Muscle of arm (tissue), 12 donors: ENCODE measurements around the gene ANTXR1. TPM values are rescaled to one million over a fixed set of nuclear protein-coding genes. Genes with fewer than 3 reads are reported as not detected.

ENCODE experiments used
- DNase-seq: peaks from one replicate; pipeline ENCODE4 v3.0.0-alpha.2; 2013
- polyA plus RNA-seq, 12 donors: library from polyadenylated mRNA; unstranded; fragments of 120-200 nt; gene quantifications; one replicate each; pipeline ENCODE4 v1.2.1, GENCODE V29; 2013; ENCODE audit not compliant: insufficient read length in 12 of 12

The ANTXR1 gene
- polyA plus RNA-seq, 12 donors, result 106 to 545 (median 160) TPM

DNA sequence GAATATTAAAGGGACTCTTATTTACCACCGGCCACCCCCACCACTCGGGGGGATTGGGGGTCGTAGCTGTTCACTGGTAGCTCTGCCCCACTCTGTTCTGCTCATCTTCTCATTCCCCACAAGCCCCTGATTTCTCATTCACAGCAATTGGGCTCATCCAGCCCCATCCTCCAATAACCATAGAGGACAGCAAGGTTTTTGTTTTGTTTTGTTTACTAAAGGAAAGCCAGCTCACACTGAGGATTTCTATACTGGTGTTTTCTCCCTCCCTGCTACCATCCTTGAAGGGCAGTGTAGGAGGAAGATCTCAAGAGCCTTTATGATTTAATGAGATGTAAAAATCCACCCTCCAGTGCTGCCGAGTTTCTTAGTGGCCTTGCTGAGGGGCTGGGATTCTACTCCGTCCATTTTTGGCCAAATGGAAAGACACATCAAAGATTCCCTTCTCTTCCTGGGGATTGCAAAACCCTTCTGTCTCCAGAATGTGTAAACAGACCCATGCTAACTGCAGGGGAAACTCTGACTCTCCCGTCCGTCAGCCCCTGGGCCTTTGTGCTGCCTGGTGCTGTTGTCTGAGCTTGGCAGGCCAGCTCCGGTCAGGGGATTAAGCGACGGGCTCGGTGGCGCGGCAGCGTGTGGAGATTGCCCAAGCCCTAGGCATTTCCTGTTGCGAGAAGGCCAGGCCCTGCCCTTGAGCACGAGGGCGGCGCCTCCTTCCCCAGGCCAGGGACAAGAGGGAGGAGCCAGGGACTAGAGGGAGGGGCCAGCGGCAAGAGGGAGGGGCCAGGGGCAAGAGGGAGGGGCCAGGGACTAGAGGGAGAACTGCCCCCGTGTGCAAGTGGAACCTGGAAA is 165.0 kb downstream of the ANTXR1 start:
- no peak for DNase-seq

DNA sequence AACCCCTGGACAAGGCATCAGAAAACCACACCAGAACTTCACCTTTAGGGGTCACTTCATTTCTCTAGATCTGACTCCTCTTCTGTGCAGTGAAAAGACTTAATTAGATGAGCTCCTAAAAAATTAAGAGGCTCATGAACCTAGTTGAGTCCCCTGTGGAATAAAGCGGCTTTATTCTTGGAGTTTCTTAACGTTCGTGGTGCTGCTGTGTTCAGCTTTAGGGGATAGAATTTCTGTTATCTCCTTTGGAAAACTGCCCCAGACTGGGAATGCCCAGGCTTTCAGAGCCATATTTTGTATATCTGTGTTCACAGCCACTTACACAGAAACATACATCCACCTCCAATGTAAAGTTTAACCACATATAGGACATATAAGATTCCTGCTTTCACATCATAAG is 165.8 kb downstream of the ANTXR1 start:
- DNase-seq, result no peak

DNA sequence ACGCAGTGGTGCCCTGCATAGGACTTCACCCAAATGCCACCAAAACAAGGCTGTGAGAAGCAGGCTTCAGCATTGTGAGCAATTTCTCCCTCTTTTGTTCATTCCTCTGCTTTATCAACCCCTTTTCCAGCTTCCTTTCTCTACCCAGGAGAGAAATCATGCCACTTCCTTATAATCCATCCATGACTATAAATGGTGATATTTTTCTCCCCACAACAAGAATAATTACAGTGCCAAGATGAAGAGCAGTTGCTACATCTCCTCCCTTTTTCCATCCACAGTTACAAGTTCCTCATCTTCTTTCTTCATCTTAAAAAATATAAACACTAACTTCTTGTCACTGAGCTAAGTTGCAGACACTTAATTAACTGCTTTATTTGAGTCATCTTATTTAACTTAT is 167.2 kb downstream of the ANTXR1 start:
- DNase-seq, result no peak

DNA sequence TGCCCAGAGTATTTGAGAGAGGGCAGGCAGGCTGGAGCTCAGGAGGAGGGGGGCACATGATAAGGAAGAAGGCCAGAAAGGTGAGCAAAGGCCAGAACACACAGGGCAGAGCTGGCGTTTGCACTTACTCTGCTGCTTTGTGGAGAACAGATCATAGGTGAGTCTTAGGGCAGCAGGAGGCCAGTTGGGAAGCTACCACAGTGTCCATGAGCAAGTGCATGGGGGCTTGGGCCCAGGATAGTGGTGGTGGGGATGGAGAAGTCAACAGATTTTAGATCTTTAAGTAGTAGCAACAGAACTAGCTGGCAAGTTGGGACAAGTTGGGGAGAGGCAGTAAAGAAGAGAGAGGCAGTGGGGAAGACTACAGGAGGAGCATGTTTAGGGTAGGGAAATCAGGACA is 168.0 kb downstream of the ANTXR1 start:
- no peak for DNase-seq

DNA sequence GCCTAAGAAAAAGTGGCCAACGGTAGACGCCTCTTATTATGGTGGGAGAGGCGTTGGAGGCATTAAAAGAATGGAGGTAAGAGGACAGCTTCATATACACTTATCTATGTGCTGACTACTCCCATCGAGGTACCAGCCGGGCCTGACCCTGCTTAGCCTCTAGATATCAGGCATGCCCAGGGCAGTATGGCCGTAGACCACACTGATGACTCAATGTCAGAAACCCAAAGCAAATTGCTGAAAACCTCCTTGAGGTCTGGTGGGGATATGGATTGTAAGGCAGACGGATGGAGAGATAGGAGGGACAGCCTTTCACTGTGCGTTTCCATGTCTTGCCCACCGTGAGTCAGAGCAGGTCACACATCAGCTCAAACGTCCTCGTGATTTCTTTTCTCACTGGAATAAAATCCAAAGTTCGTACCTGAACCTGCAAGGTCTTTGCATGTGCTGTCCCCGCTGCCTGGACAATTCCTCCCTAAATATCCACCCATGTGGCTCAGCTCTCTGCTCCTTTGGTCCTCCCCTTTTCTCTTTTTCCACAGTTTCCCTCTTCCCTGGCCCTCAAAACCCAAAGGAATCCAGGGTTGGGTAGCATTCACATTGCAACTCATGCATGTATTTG is 168.9 kb downstream of the ANTXR1 start:
- DNase-seq, result no peak

DNA sequence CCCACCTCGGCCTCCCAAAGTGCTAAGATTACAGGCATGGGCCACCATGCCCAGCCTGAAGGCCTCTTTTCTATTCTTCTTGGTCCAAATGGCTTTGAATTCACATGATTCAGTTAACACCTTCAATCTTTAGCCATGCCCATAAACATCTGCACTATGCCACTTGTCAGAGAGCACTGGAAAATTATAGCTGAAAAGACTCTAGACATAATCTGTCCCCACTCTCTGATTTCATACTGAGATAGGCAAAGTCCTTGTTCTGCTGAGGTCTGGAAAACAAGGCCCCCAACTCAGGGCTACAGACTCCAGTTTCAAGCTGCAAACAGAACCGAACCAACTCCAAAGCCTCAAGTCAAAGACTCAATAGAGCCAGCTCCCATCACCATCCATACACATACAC is 170.7 kb downstream of the ANTXR1 start:
- no peak for DNase-seq

DNA sequence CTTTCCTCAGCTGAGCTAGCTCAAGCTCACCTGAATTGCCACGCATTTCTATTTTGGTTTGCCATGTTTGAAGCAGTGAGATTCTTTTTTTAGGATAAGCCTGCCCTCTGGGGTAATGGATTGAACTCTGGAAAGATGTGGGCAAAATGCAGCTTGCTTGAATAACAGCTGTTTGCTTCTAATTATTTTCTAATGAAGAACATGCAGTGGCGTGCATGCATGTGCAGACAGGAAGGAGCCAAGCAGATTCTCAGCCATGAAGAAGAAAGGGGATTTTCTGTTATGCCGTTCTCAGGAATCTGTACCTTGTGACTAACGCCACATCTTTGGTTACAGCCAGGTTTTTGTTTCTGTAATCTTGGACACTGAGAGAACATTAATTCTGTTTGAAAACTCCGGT is 171.2 kb downstream of the ANTXR1 start:
- DNase-seq, result no peak

DNA sequence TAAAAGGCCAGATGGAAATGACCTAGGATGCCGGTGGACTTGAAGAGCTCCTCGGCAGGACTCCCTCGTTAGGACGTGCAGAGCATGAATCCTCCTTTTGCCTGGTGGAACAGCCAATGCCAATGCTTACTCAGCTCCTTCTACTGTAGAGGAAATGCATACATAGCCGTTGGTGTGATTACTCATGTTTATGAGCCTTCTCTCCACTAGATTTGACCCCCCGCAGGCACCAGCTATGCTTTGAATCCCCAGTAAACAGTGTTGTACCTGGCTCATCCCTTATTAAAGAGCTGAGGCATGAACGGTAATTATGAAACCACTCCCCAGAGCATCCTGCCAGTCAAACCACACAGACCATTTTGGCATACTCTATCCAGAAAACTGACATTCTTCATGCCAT is 172.8 kb downstream of the ANTXR1 start:
- no peak for DNase-seq

DNA sequence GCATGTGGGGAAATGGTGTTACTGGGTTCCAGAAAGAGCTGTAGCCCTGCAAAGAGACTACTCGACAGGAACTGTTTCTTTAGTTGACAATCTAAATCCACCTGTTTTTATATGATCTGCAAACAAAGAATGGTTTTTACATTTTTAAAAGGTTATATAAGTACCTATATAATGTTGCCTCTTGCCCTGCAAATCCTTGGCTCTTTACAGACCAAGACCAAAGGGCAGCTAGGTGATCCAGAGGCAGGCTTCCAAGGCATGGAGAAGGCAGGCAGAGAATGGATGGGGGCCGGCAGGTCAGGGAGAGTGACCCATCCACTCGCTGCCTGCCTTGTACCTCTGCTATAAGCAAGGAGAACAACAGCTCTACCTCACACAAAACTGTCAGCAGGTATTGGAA is 173.6 kb downstream of the ANTXR1 start:
- DNase-seq, result no peak

DNA sequence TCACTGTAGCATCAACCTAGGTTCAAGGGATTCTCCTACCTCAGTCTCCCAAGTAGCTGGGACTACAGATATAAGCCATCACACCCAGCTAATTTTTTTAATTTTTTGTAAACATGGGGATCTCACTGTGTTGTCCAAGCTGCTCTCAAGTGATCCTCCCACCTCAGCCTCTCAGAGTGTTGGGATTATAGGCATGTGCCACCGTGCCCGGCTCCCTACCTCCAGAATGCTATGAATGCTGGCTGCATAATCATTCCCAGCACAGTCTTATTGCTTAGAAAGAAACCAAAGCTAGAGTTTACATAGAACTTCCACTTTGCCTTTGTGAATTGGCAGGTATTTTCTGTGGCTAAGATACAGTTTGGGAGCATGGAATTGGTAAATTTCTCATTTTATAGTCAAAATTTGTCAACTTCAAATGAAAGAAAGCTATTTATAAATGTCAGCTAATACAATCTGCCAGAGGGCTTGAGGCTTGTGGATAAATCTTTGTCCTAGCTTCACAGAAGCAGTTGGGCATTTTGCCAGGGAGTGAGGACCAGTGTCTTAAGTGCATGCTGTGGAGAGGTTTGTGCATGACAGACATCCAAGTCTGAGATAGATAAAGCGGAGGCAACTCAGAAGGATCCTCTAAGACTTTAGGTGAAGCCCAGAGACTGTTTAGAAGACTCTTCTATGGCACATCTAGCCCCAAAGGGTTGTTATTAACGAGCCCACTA is 175.4 kb downstream of the ANTXR1 start:
- DNase-seq, result no peak

DNA sequence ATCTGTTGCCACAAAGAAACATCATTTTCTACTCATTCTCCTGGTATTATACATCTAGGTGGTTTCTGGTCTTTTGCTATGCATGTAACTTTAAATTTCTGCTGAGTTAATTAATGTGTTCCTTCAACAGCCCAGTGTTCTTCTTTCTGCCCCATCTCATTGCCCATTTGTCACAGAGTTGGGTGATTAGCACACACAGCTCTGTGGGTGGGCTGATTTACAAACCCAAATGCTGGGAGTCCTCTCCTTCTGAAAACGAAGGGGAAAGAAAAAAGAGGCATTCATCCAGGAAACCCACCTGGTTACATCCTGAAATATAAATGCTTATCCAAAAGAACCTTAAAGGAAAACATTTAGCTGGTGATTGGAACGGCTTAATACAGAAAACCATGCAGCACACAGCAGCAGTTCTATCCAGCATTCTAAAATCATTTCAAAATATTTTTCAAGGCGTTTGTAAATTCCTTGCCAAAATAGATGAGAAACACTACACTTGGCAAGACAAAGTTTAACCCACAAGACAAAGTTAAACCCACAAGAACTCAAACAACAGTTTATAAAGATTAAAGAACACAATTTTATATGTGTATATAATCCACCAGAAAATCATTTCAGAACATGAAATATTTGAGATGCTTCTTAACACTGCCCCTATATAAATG is 177.9 kb downstream of the ANTXR1 start:
- no peak for DNase-seq

DNA sequence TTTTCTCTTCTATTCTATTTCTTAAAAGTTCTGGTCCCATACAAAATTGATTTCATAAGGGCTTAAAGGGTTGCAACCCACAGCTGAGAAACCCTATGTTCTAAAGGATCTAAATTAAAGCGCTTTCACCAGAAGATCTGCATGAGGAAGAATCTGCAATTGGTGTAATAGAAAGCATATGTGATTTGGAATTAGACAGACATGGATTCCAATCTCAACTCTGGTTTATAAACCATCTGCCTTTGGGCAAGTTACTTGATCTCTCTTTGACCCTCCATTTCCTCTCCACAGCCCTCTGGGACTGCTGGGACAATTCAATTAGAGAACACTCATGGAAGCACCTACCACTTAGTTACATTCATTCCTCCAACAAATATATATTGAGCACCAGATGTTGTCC is 178.7 kb downstream of the ANTXR1 start:
- DNase-seq, result no peak

DNA sequence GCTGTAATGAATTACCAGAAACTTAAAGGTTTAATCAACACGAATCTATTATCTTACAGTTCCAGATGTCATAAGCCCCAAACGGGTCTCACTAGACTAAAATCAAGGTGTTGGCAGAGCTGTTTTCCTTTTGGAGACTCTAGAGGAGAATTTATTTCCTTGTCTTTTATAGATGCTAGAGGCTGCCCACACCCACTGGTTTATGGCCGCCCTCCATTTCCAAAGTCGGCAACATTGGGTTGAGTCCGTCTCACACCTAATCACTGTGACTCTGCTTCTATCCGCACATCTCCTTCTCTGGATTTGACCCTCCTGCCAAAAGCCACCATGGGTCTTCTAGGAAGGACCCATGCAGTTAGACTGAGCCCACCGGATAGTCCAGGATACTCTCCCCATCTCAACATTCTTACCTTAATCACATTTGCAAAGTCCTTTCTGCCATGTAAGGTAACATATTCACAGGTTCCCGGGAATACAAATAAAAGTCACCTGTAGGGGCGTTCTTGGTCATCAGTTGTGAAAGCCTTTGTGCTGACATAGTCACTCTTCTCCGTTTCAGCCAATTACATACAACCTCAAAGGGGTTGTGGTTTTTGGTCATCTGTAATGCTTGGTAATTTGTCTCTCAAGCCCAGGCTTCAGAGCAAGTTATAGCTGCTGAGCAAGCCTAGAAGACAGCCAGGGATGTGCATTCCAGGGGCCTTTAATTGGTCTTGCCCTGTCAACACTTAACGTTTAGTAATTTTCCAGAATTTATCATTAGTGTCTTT is 179.4 kb downstream of the ANTXR1 start:
- DNase-seq, result no peak

DNA sequence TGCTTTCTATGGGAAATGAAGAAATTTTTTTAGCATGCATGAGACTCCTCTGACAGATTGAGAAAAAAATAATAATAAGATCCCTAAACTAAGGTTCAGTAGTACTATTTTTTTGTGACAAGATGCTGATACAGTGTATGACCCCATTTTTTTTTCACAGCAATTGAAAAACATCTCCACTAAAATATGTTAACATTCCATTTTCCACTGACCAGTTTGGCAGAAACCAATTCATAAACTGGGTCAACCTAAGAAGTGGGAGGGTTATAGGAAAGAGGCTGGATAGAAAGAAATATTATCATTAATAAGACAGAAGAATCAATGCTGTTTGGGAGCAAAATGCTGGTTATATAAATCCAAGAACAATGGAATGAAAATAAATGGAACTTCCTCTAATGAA is 182.7 kb downstream of the ANTXR1 start:
- no peak for DNase-seq

DNA sequence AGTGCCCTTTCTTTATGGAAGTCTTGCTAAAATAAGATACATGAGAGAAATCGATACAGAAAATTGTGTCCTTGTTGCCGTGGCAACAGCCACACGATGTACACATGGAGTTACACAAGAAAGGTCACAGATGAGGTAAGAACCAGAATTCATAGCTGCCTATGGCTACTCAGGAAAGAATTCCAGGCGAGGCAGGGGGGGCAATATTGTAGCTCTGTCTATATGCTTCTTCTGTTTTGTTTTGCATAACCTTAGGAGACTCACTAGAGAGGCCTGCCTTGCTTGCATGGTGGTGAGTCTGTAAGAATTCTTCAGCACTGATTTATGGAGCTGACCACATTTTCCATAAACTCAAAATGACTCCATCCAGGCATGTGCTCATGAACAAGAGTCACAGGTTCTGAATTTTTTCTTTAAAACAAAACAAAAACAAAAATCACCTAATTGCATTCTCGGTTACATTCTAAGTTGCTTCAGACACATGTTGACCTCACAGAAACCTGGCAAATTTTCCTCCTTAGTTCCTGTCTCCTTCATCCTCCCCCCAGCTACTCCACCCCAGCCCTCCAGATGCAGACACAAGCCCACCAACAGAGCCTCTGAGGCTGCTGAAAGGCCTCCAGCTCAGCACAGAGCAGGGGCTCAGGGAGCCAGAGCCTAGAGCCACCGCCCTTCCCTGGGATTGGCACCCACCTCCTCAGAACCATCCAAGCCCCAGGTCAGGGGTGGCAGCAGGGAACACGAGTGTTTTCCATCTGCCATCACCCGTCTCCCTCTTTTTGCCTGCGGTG is 183.5 kb downstream of the ANTXR1 start:
- no peak for DNase-seq

DNA sequence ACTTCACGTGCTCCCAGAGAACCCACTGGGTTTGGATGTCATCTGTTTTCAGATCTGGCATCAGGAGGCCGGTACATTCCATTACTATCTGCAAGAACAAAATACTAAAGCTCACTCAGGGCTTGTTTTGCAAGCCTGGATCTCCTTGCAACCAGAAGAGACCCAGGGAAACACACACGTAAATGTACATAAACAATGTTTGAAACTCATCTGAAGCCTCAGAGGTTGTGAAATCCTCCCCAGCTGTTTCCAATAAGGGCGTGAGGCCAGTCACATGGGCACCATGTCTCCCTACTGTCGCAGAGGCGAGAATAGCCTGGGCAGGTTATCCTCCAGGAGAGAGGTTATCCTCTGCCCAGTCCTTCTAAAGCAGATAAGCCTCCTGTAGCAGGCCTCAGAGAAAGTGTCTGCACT is 187.1 kb downstream of the ANTXR1 start:
- no peak for DNase-seq

DNA sequence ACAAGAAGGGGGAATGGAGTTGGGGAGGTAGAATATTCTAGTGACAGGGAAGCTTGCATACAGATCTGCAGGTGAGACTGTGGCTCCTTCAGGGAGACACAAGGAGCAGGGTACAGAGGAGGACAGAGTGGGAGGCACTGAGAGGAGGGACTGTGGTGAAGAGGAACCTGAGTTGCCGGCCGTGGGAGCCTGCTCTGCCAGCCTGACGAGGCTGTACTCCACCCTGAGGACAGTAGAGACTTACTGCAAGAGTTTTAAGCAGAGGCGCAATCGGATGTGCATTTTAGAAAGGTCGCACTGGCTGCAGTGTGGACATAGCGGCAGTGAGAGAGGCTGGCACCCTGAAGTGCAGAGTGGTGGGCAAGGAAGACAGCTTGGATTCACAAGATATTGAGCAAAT is 188.3 kb downstream of the ANTXR1 start:
- no peak for DNase-seq

DNA sequence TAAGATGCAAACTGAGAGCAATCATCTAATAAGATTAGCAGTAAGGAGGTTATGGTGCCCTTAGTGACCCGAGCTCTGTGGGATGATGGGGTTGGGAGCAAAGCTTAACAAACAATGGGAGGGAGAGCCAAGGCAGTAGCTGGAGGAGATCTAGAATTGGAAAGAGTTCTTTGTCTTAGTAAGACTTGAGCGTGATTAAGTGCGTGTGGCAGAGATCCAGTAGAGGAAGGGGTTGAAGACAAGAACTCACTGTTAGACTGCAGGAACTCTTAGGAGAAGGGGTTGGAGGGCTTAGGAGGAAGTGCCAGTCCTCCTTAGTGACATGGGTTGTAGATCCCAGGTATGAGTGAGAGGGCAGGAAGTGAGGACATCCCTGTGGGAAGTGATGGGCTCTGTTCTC is 189.3 kb downstream of the ANTXR1 start:
- no peak for DNase-seq

DNA sequence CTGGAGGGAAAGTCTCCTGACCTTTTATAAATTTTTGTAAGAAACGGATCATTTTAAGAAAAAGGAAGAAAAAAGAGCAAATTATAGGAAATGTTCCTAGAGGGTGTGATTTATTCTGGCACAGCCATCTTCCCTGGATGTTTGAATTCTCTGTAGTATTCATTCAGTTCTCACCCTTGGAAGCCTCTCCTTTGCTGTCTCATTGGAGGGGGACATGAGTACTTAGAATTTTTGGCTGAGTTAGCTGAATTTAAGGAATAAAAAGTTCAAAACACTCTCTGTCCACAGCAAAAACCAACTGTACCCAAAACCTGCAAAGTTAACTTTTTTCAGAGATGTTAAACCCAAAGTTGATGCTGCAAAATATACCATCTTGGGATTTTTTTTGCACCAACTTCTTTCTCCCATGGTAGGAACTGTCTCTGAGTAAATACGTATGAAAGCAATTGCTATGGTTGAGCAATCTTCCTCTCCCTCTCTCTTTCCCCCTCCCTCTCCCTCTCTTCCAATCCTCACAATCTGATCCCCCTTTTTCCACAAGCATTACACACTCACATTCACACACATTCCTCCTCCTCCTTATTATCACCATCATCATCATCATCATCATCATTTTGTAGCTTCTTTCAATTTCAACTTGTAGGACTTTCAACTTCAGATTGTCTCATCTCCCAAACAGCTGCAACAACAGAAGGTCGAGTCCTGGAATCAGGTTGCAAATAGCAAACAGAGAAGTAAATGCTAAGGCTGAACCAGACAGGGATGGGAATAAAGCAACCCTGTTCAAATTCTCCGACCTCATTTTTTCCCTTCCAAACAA is 190.4 kb downstream of the ANTXR1 start:
- DNase-seq, result peak; percentile 70

DNA sequence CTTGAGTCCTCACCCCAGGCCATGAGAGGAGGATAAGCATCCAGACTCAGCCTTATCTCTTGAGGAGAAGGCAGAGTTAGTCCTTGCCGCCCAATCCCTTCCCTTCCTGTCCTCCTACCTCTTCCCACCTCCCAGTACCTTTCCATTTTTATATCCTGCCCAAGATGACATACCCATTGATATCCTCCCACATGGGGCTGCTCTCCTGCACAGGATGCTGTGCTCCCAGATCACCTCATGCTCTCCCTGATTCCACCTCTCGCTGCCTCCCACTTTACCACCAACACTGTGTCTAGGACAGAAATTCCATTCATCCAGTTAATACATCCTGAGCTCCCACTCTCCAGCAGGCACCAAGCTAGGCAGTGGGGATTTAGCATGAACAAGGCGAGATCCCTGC is 191.7 kb downstream of the ANTXR1 start:
- no peak for DNase-seq
